HG03521 (cell line): ENCODE results near the gene MTRF1L.

Experiments
- ATAC-seq: cut with Tn5 transposase; IDR thresholded peaks from one replicate; pipeline ENCODE4 v1.9.1; 2021; ENCODE audit warnings: mild to moderate bottlenecking, moderate library complexity; ENCODE audit not compliant: unreplicated experiment

The MTRF1L gene, protein sequence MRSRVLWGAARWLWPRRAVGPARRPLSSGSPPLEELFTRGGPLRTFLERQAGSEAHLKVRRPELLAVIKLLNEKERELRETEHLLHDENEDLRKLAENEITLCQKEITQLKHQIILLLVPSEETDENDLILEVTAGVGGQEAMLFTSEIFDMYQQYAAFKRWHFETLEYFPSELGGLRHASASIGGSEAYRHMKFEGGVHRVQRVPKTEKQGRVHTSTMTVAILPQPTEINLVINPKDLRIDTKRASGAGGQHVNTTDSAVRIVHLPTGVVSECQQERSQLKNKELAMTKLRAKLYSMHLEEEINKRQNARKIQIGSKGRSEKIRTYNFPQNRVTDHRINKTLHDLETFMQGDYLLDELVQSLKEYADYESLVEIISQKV

DNA sequence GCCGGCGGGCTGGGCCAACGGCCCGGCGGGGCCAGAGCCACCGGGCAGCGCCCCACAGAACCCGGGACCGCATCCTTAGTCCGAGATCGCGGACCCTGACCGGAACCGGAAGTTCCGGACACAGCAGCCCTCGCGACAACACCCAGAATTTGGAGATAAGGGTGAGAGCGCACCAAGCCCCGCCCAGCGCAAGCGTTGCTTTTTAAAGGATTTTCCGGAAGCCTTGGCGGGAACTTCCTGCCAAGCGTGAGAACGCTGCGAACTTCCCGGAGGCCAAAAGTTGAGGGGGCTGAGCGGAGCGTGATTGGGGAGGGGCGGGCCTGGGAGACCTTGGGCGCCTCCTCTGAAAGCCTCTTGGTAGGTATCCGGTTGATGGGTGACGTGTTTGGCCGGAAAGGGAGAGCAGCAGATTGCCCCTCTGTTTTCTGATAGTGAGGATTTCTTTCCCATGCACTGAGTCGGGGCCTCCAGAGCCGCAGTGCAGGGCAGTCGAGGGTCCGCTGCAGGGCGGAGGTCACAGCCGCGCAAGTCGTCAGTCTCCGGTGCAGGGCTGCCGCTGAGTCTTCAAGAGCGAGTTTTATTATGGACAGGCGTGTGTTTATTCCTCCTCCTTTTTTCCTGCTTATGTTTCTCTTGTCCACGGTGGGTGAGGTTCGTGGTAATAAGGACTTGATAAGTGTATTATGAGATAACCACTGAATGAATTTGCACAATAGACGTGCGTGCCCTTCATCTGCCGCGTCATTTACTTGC, at the start of gene MTRF1L:
Gene MTRF1L, minus strand, starts transcription at position 97 of the 753 bp plus-strand sequence. Its CDS starts 24 bp downstream, at position 73.
- ATAC-seq, result peak; percentile 92

DNA sequence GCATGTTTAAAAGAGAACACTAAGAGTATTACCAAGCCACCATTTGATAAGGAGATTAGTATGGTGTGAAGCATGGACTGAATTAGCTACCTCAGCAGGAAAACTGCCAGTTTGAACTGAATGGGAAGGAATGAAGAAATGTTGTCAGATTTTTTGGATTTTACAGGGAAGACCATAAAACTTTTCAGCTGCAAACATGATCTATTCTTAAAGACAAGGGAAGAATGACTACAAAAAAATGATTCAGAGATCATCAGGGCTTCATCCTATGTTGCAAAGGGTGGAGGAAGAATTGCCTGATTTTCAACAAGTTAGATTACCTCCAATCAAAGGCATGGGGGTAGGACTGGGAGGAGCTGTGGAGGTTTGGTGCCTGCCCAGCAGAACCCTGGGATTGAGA, 49.3 kb upstream of the MTRF1L start:
- no peak for ATAC-seq

DNA sequence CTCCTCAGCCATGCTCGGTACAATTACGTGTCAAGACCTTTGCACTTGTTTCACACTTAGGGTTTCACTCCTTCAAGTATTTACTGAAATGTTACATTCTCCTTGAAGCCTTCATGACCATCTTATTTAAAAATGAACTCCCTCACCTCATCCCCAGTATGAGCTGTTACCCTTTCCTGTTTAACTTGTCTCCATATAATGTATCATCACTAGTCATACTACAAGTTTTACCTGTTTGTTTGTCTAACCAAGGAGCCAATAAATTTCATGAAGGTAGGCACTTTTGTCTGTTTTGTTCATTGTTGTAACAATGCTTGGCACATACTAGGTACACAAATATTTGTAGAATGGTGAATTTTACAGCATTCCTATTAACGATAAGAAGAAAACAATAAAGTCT, 46.1 kb upstream of the MTRF1L start:
- no peak for ATAC-seq

DNA sequence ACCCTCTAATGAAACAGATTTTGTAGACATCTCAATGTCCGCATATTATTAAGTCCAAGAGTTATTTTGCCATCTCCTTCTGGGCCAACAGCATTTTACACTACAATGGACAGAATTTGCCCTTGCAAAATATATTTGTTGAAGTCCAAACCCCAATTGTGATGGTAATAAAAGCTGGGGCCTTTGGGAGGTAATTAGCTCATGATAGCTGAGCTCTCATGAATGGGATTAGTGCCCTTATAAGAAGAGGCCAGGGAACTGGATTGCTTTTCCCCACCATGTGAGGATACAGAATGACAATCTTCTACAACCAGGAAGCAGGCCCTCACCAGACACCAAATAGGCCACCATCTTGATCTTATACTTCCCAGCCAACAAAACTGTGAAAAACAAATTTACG, 44.9 kb upstream of the MTRF1L start:
- ATAC-seq, result no peak

DNA sequence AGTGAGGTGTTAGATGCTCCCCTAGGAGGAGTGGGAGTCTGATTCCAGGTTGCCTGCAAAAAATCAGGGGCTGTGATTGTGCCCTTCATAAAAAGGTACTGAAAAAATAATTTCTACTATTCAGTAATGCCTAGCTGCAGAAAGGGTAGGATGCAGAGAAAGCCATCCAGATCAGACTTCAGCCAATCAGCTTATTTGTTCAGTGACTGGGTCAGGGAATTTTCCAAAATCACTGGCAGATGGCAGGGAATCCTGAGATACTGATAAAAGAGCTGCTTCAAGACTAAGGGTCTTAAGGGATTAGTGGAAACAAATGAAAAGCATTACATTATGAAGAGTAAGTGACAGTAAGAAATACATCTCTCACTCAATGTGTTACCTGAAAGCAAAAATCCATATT, 42.8 kb upstream of the MTRF1L start:
- ATAC-seq, result no peak

DNA sequence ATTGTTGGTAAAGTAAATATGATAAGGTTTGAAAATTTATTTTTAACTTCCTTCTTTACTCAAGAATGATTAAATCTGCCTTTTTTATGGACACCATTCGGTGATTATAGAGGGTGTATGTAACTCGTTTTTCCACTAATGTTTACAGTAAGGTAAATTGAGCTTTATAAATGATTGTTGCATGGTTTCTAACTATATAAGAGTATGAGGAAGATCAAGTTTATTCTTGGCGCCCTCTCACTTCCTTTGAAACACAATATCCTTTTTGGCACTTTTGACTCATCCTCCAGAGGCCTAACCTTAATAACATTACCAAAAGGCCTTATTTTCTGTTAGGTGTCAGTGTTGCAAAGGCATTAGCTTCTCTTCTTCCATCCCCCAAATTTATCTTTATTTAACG, 41.8 kb upstream of the MTRF1L start:
- ATAC-seq, result no peak

DNA sequence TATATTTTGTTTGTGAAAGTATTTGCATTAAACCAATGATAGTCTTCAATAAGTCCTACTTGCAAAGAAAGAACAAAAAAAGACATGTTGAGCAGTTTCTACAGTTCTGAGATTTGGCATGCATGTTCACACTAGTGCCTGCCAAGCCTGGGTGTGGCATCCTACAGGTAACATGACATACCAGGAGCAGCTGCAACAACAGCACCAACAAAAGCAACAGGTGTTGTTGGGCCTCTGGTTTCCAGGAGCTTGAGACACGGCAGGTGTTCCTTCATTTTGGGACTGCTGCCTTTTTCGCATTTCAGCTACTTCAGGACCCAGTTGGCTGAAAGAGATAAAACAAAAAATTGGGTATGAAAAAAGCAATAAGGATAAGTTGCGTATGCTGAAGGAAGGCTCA, 41.2 kb upstream of the MTRF1L start:
- no peak for ATAC-seq

DNA sequence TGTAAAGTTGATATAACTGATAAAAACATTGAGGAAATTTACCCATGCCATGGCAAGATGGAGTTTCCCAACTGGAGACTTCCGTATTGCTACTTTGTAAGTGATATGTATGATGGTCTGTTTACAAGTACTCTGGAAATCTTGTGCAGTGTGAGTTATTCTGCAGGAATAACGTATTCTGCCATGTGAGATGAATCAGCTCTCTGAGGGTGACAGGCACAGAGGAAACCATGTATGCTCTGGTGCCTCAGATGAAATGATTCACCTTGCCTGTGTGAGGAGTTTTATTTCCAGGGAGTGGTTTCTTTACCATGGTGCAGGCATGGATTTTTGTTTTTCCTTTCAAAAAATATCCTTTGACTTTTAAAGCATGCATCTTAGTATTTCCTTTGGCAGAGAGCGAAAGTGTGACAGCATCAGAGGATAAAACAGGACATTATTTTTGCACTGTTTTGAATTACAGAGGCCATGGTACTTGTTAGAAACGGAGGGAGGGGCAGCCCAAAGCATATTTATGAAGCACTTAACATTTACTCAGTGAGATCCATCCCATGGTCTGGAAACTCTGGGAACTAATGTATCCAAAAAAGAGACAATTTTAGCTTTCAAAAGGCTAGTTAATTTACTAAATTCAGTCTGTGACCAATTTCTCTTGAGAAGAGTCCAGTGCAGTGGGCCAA, 36.0 kb upstream of the MTRF1L start:
- no peak for ATAC-seq

DNA sequence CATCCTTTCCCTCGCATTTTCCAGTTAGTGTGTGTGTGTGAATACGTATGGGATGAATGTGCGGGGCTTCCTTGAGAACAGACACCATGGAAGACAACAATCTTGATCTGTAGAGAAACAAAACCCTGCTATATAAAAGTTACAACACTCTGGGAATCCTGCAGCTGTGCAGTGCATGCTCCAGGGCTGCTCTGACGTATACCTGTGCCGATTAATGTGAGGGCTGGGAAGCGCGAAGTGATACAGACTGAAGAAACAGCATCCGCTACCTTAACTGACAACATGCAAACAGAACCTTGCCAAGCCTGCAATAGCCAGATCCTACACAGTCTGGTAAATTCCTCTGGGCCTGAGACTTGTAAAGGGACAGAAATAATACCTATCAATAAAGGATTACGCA, 31.6 kb upstream of the MTRF1L start:
- ATAC-seq, result no peak

DNA sequence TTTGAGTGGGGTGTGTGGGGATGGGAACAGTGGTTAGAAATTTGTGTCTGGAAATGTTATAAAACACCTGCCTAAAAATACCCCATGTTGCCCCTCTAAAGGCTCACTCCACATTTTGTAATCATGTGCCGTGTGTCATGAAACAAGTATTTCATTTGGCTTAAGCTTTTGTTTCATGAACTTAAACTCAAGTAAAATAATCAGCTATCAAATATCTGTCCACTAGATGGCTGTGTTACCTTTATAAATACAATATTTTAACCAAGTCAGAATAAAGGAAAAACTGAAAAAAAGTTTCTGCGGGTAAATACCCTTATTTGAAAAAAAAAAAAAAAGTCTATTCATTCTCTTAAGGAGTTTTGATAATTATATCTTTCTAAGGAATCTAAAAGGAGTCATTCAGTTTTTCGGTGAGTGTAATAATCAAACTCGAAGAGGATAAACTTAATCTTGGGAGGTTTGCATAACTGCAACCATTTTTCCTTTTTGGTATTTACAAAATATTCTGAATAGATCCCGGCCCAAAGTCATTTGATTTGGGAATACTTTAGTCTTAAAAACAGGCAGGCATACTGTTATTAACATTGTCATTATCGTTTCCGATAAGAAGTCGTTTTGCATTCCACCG, 29.9 kb upstream of the MTRF1L start:
- ATAC-seq, result no peak

DNA sequence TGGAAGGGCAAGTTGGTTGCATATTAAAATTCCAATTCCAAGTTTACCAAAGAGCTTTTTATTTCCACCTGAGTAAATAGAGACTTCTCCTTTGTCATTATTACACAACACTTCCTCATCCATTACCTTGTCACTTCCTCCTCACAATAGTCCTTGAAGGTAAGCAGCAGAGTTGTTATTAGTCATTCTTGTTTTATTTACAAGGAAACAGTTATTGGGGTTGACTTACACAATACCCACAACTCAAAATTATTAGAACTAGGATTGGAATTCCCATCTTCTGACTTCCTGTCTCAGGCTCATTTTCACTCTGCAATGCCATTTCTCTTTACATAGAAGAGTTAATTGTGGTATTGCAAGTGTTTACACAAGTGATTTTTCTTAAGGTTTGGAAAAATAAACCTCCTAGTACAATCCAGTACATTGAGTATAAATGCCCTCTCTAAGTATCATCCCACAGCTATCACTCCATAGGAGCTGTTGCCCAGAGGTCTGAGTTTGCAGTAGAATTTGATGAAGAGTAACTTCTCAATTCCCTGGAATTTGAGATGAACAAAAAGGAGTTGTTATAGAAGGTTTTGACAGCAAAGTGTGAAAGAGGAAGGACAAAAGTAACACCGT, 28.9 kb upstream of the MTRF1L start:
- no peak for ATAC-seq

DNA sequence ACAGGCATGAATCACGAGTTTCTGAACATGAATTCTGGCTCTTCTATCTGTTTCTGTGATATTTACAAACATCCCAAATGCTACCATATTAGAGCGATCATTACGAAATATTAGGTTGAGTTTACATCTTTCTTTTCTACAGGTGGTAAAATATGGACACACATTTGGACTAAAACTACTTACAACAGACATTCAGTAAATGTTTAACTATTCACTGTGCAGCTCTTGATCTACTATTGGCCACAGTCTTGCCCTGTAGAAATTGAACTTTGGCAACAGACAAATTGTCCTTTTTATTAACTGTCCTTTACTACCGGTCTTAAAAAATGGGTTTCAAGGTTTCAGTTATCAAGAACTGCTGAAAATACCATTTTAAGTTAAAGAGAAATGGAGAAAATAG, 26.5 kb upstream of the MTRF1L start:
- no peak for ATAC-seq

DNA sequence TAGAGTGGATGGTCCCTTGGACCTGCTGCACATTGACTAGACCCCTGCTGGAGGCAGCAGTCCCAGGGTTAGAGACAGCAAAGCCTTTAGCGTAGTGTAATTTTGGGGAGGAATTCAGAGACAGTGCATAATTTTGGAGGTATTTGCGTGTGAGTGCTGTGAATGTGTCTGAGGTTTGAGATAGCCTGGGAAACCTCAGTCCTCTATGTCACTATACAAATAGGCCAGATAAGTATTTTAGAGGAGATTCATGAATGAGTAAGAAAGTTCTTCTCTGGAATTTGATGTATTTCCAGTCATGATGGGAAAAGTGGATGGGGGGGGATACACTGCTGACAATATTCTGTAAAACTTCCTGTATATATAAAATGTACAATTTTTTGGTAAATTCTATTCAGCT, 25.8 kb upstream of the MTRF1L start:
- ATAC-seq, result no peak

DNA sequence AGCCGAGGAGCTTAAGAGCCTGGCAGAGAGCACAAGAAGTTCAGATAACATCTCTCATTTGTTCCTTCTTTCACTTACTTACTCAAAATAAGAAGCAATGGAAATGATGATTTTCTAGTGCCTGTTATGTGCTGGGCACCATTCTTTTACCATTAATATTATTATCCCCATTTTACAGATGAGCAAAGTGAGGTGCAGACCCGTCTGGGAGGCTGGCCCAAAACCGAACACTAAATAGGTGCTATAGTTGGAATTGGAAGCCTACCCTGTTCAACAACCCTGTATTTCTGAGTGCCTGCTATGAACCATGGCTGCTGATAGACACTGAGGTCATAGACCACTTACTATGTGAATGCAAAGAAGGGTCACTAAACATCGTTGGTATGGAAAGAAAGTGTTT, 25.0 kb upstream of the MTRF1L start:
- ATAC-seq, result no peak

DNA sequence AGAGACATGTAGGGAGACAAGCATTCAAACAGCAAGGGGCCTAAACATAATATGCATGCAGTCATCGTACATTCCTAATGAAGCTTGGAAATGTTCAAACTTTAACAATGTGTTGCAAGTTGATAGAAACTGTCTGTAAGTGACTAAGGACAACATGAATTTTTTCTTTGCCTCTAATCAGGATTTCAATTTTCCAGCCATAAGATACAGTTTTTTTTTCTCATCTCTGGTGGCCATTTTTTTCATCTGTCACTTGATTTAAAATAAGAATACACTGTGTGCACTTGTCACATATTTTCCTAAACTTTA, 22.2 kb upstream of the MTRF1L start:
- ATAC-seq, result no peak

DNA sequence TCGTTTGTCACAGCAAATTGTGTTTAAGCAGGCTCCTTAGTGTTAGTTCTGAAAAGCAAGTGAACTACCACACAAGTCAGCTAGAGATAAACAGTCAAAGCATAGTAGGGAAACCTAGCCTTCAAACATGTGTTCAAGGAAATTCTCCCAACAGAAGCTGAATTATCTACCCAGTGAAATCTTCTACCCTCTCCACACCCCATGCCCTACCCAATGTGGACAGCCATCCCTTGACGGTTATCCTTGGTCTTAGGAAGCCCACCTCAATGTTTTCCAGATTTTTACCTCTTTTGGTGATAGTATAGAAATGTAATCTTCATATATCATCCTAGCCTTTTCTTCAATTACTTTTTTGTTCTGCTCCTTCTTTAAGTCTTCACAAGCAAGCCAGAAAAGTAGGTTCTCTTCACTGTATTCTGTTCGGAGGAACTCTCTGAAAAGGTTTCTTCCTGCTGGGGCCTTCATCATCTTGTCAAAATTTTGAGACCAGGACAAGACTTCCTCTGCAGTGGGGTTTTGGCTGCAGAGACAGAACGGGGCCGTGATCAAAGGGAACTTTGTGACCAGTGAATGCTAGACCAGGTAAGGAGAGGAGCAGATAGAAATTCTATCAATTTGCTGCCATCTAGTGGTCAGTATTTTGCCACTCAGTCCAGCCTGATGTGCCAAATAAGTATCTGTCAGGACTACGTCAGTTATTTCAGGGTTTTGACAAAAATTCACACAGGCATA, 21.6 kb upstream of the MTRF1L start:
- peak; percentile 96 for ATAC-seq

DNA sequence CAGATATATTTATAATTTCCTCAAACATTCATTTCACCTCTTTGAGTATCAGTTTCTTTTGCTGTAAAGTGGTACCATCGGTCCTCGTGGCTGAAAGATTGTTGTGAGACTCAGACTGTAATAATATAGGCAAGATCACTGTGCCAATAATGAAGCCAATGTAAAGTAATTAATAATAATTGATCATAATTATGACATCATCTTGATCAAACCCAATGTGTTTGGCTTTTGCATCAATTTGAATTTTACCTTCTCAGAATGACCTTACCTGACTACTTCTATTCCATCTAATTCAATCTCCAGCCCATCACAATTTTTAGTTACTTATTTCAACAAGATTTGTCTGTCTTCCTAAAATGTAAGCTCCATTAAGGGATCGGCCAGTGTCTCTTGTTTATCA, 15.8 kb upstream of the MTRF1L start:
- no peak for ATAC-seq

DNA sequence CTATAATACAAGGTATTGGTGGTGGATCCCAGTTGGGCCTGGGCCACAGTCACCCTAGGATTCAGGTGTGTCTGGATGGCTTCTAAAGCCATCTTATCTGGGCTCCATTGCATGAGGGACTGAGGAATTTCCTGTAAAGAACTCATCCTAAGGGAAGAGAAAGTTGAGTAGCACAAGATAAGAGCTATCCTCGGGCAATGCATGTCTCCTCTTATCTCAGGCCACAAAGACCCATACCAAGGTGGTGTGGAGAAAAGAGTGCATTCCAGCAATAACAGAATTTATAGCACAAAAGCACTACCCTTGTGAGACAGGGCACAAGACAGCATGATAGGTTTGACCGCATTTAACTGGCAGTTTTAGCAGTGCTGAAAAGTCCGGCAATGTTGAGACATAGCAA, 14.3 kb upstream of the MTRF1L start:
- no peak for ATAC-seq

DNA sequence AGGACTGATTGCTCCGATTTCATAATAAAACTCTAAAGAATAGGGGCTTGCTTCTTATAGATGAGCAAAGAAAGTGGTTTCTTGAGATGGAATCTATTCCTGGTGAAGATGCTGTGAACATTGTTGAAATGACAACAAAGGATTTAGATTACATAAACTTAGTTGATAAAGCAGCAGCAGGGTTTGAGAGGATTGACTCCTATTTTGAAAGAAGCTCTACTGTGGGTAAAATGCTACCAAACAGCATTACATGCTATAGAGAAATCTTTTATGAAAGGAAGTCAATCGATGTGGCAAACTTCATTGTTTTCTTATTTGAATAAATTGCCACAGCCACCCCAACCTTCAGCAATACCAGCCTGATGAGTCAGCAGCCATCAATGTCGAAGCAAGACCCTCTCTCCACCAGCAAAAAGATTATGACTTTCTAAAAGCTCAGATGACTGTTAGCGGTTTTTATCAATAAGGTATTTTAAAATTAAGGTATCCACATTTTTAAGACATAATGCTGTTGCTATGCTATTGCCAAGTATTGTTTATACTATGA, 12.7 kb upstream of the MTRF1L start:
- no peak for ATAC-seq

DNA sequence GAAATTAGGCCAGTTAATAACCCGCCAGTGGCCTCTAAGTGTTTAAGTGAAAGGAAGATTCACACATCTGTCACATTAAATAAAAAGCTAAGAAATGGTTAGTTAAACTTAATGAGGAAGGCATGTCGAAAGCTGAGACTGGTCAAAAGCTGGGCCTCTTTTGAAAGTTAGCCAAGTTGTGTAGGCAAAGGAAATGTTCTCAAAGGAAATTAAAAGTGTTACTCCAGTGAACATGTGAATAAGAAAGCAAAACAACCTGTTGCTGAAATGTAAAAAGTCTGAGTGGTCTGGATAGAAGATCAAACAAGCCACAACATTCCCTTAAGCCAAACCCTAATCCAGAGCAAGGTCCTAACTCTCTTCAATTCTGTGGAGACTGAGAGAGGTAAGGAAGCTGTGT, 10.9 kb upstream of the MTRF1L start:
- no peak for ATAC-seq
